ENCODE data around the gene FAM83F.

FAM83F gene

GRCh38 chr22:40026641-40027040, 31.9 kb downstream of the FAM83F start:
- H3K9me3 ChIP-seq (ENCODE audit: control insufficient read depth, low read length) = no peaks in the 10 kb centered on the region
- H3K36me3 ChIP-seq (ENCODE audit: control insufficient read depth, insufficient read depth, low read length) = peaks cover 11% of the 10 kb centered on the region
- H3K27me3 ChIP-seq (ENCODE audit: control insufficient read depth, insufficient read depth, low read length) = no peaks in the 10 kb centered on the region
- peaks cover 34% of the 10 kb centered on the region for H3K4me1 ChIP-seq (ENCODE audit: control insufficient read depth, insufficient read depth, low read length)
- H3K9ac ChIP-seq (ENCODE audit: low read length) = no peak overlapping the region
- no peak overlapping the region for H3K4me3 ChIP-seq (ENCODE audit: low read length)

GRCh38 chr22:40027191-40028097, 32.7 kb downstream of the FAM83F start:
- H3K9me3 ChIP-seq (ENCODE audit: control insufficient read depth, low read length) = no peaks in the 10 kb centered on the region
- H3K4me3 ChIP-seq (ENCODE audit: low read length) = no peak overlapping the region
- H3K36me3 ChIP-seq (ENCODE audit: control insufficient read depth, insufficient read depth, low read length) = peaks cover 5% of the 10 kb centered on the region

GRCh38 chr22:40028098-40028425, 33.3 kb downstream of the FAM83F start:
- Histone ChIP-seq H3K27me3 (ENCODE audit: control insufficient read depth, insufficient read depth, low read length) (no peaks in the 10 kb centered on the region), H3K4me3 (ENCODE audit: low read length) (no peak overlapping the region), H3K9ac (ENCODE audit: low read length) (no peak overlapping the region), H3K4me1 (ENCODE audit: control insufficient read depth, insufficient read depth, low read length) (peaks cover 20% of the 10 kb centered on the region), H3K36me3 (ENCODE audit: control insufficient read depth, insufficient read depth, low read length) (peaks cover 5% of the 10 kb centered on the region), H3K9me3 (ENCODE audit: control insufficient read depth, low read length) (no peaks in the 10 kb centered on the region)

More at GRCh38 chr22:40027191-40028097, 32.7 kb downstream of the FAM83F start:
- H3K9ac ChIP-seq (ENCODE audit: low read length) = no peak overlapping the region
- H3K4me1 ChIP-seq (ENCODE audit: control insufficient read depth, insufficient read depth, low read length) = peaks cover 26% of the 10 kb centered on the region
- no peaks in the 10 kb centered on the region for H3K27me3 ChIP-seq (ENCODE audit: control insufficient read depth, insufficient read depth, low read length)

- Histone ChIP-seq H3K4me3 (ENCODE audit: low read length) (no peak overlapping the region), H3K9ac (ENCODE audit: low read length) (no peak overlapping the region), H3K36me3 (ENCODE audit: control insufficient read depth, insufficient read depth, low read length) (peaks cover 5% of the 10 kb centered on the region), H3K27me3 (ENCODE audit: control insufficient read depth, insufficient read depth, low read length) (no peaks in the 10 kb centered on the region), H3K4me1 (ENCODE audit: control insufficient read depth, insufficient read depth, low read length) (peaks cover 7% of the 10 kb centered on the region), H3K9me3 (ENCODE audit: control insufficient read depth, low read length) (no peaks in the 10 kb centered on the region)
These were observed 34.6 kb downstream of the FAM83F start for GRCh38 chr22:40029189-40029890.

- no peaks in the 10 kb centered on the region for H3K4me1 ChIP-seq (ENCODE audit: control insufficient read depth, insufficient read depth, low read length)
These were observed 35.4 kb downstream of the FAM83F start for GRCh38 chr22:40030026-40030757.

GRCh38 chr22:40030758-40031095, 36.0 kb downstream of the FAM83F start:
- no peaks in the 10 kb centered on the region for H3K4me1 ChIP-seq (ENCODE audit: control insufficient read depth, insufficient read depth, low read length)
- peaks cover 5% of the 10 kb centered on the region for H3K36me3 ChIP-seq (ENCODE audit: control insufficient read depth, insufficient read depth, low read length)

More at GRCh38 chr22:40030026-40030757, 35.4 kb downstream of the FAM83F start:
- no peak overlapping the region for H3K9ac ChIP-seq (ENCODE audit: low read length)
- no peak overlapping the region for H3K4me3 ChIP-seq (ENCODE audit: low read length)
- no peaks in the 10 kb centered on the region for H3K27me3 ChIP-seq (ENCODE audit: control insufficient read depth, insufficient read depth, low read length)
- no peaks in the 10 kb centered on the region for H3K9me3 ChIP-seq (ENCODE audit: control insufficient read depth, low read length)
- peaks cover 5% of the 10 kb centered on the region for H3K36me3 ChIP-seq (ENCODE audit: control insufficient read depth, insufficient read depth, low read length)

GRCh38 chr22:40031766-40032470, 37.2 kb downstream of the FAM83F start:
- no peak overlapping the region for H3K4me3 ChIP-seq (ENCODE audit: low read length)
- H3K36me3 ChIP-seq (ENCODE audit: control insufficient read depth, insufficient read depth, low read length) = peaks cover 5% of the 10 kb centered on the region
- H3K27me3 ChIP-seq (ENCODE audit: control insufficient read depth, insufficient read depth, low read length) = no peaks in the 10 kb centered on the region
- no peak overlapping the region for H3K9ac ChIP-seq (ENCODE audit: low read length)
- H3K4me1 ChIP-seq (ENCODE audit: control insufficient read depth, insufficient read depth, low read length) = no peaks in the 10 kb centered on the region
- H3K9me3 ChIP-seq (ENCODE audit: control insufficient read depth, low read length) = no peaks in the 10 kb centered on the region

More at GRCh38 chr22:40030758-40031095, 36.0 kb downstream of the FAM83F start:
- Histone ChIP-seq H3K9me3 (ENCODE audit: control insufficient read depth, low read length) (no peaks in the 10 kb centered on the region), H3K9ac (ENCODE audit: low read length) (no peak overlapping the region), H3K27me3 (ENCODE audit: control insufficient read depth, insufficient read depth, low read length) (no peaks in the 10 kb centered on the region), H3K4me3 (ENCODE audit: low read length) (no peak overlapping the region)

- H3K36me3 ChIP-seq (ENCODE audit: control insufficient read depth, insufficient read depth, low read length) = peaks cover 5% of the 10 kb centered on the region
- H3K4me3 ChIP-seq (ENCODE audit: low read length) = no peak overlapping the region
- no peaks in the 10 kb centered on the region for H3K4me1 ChIP-seq (ENCODE audit: control insufficient read depth, insufficient read depth, low read length)
- H3K9me3 ChIP-seq (ENCODE audit: control insufficient read depth, low read length) = no peaks in the 10 kb centered on the region
- H3K9ac ChIP-seq (ENCODE audit: low read length) = no peak overlapping the region
- no peaks in the 10 kb centered on the region for H3K27me3 ChIP-seq (ENCODE audit: control insufficient read depth, insufficient read depth, low read length)
These were observed 39.0 kb downstream of the FAM83F start for GRCh38 chr22:40033586-40034380.

- H3K27me3 ChIP-seq (ENCODE audit: control insufficient read depth, insufficient read depth, low read length) = no peaks in the 10 kb centered on the region
- no peaks in the 10 kb centered on the region for H3K9me3 ChIP-seq (ENCODE audit: control insufficient read depth, low read length)
- H3K4me1 ChIP-seq (ENCODE audit: control insufficient read depth, insufficient read depth, low read length) = no peaks in the 10 kb centered on the region
- H3K36me3 ChIP-seq (ENCODE audit: control insufficient read depth, insufficient read depth, low read length) = no peaks in the 10 kb centered on the region
- H3K9ac ChIP-seq (ENCODE audit: low read length) = no peak overlapping the region
- H3K4me3 ChIP-seq (ENCODE audit: low read length) = no peak overlapping the region
These were observed 40.6 kb downstream of the FAM83F start for GRCh38 chr22:40035351-40035750.

GRCh38 chr22:40036126-40036525, 41.4 kb downstream of the FAM83F start:
- Histone ChIP-seq H3K27me3 (ENCODE audit: control insufficient read depth, insufficient read depth, low read length) (no peaks in the 10 kb centered on the region), H3K4me3 (ENCODE audit: low read length) (no peak overlapping the region), H3K9me3 (ENCODE audit: control insufficient read depth, low read length) (no peaks in the 10 kb centered on the region), H3K4me1 (ENCODE audit: control insufficient read depth, insufficient read depth, low read length) (no peaks in the 10 kb centered on the region), H3K36me3 (ENCODE audit: control insufficient read depth, insufficient read depth, low read length) (no peaks in the 10 kb centered on the region), H3K9ac (ENCODE audit: low read length) (no peak overlapping the region)

GRCh38 chr22:40036591-40037225, 42.0 kb downstream of the FAM83F start:
- Histone ChIP-seq H3K9me3 (ENCODE audit: control insufficient read depth, low read length) (no peaks in the 10 kb centered on the region), H3K4me1 (ENCODE audit: control insufficient read depth, insufficient read depth, low read length) (no peaks in the 10 kb centered on the region), H3K36me3 (ENCODE audit: control insufficient read depth, insufficient read depth, low read length) (no peaks in the 10 kb centered on the region), H3K27me3 (ENCODE audit: control insufficient read depth, insufficient read depth, low read length) (no peaks in the 10 kb centered on the region), H3K9ac (ENCODE audit: low read length) (no peak overlapping the region), H3K4me3 (ENCODE audit: low read length) (no peak overlapping the region)

Measured in mucosa of stomach (tissue), 1 donor.